COLO668 (cell line): ENCODE data around the gene KLHL35.
"Not testable (repeated sequence)": the region's sequence is repeated elsewhere in the genome, so short reads cannot be mapped to it uniquely, and the experiment has no call there.

Experiments
- DNase-seq: peaks from one replicate; lab custom pipeline; 2025; ENCODE audit not compliant: unreplicated experiment; lab: John Stamatoyannopoulos, UW

KLHL35 gene

GRCh38 chr11:75426720-75427086 lies 6.3 kb downstream of the KLHL35 start:
- DNase-seq, result no peak

DNA sequence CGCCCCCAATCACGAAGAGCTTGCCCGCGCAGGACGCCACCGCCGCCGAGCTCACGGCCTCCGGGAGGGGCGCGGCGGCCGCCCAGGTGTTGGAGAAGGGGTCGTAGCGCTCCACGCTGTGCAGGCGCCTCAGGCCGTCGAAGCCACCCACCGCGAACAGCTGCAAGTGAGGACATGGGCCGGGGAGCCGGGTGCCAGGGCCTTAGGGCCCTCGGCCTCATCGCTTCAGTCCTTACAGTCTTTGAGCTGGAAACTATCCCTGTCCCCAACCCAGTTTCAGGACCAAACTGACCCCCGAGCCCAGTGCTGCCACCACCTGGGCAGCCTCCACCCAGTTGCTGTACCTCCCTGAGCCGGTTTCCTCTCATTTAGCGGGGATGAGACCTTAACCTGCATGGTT lies 7.6 kb downstream of the KLHL35 start:
- DNase-seq, result no peak

- DNase-seq, result no peak
Observed at GRCh38 chr11:75424396-75424795, 8.6 kb downstream of the KLHL35 start.

DNA sequence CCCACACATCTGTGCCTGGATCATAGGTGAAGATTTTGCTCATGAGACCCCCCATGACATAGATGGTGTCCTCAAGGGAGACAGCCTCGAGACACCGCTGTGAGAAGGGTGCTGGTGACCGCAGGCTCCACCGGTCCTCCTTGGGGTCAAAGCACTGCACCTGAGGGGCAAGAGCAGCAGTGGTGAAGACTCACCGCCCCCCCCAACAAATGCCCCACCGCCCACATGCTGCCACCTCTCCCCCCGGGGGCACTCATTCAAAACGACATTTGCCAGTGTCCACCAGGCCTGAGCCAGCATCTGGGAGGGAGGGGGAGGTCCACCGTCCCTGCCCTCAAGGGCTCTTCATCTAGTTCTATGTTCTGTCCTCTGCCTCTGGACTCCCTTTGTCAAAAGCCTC lies 9.3 kb downstream of the KLHL35 start:
- no peak for DNase-seq

- DNase-seq, result peak; percentile 54
Observed at GRCh38 chr11:75422248-75423231, 10.5 kb downstream of the KLHL35 start.

- no peak for DNase-seq
Observed at GRCh38 chr11:75421902-75422247, 11.1 kb downstream of the KLHL35 start.

- DNase-seq, result no peak
Observed at GRCh38 chr11:75421035-75421602, 11.9 kb downstream of the KLHL35 start.

DNA sequence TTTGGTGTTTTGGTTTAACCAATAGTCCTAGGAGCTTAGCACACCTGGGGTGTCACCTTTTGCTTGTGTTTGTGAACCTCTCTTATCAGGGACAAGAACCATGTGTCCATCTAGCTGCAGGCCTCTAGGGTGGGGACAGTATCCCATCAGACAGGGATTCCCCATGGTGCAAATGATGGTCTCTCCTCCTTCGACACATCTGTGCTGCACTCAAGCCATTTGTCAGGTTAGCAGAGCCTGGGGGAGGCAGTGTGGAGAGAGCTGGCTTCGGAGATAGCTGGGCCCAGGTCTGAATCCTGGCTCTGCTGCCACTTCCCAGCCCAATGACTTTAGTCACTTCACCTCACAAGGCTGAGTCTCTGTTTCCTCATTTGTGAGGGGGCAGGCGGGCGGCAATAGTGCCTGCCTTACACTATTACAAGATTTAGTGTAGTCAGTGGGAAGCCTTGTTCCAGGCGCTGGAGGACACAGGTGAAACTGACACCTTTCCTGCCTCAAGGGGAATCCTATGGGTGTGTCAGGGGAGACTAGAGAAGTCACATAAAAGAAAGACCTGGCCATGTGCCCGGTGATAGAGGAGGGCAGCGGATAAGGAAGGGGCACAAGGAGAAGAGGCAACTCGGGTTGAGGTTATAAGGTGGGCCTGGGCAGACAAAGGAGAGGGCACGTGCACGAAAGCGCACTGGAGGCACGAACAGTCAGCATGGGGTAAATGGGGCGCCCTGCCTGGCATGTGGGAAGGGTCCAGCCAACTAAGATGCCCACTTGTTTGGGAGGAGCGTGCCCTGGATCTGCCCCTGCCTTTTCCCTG lies 12.6 kb downstream of the KLHL35 start:
- DNase-seq, result no peak

DNA sequence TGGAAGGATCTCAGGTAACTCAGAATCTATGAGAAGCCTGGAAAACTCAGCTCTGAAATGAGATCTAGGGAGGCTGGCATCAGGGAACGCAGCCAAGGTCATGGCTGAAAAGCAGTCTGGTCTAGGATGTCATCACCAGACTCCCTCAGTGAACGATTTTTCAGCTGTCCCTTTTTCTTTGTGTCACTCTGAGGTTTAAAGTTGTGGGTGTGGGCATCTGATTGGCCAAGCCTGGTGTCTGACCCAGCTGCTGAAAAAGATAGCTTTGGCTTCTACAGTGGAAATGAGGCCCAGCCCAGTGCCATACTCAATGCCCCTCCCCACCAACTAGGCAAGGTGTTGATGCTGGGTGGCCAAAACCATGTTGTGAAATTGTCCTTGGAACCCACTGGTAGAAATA lies 19.1 kb downstream of the KLHL35 start:
- DNase-seq, result no peak

- not testable (repeated sequence) for DNase-seq
Observed at GRCh38 chr11:75413146-75413545, 19.9 kb downstream of the KLHL35 start.

DNA sequence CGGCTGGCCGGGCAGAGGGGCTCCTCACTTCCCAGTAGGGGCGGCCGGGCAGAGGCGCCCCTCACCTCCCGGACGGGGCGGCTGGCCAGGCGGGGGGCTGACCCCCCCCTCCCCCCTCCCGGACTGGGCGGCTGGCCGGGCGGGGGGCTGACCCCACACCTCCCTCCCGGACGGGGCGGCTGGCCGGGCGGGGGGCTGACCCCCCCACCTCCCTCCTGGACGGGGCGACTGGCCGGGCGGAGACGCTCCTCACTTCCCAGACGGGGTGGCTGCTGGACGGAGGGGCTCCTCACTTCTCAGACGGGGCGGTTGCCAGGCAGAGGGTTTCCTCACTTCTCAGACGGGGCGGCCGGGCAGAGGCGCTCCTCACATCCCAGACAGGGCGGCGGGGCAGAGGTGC lies 23.0 kb downstream of the KLHL35 start:
- not testable (repeated sequence) for DNase-seq

- no peak for DNase-seq
Observed at GRCh38 chr11:75408957-75409219, 24.1 kb downstream of the KLHL35 start.

GRCh38 chr11:75406338-75406777 lies 26.6 kb downstream of the KLHL35 start:
- no peak for DNase-seq

GRCh38 chr11:75403983-75404658 lies 28.9 kb downstream of the KLHL35 start:
- DNase-seq, result no peak

DNA sequence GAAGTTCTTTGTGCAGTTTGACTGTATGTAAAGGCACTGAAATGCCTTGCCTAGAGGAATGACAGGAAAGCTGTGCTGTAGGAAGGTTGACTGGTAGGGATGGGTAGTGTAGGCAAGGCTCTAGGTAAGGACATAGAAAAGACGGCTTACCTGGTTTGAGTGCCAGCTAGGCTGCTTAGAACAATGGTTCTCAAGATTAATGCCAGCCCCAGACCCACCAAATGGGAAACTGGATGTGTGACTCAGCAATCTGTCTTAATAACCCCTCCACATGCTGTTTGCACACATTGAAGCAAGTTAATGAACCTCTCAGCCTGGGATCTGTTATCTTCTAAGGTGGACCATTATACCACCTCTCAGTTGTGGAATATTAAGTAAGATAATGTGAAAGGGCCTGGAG lies 30.0 kb downstream of the KLHL35 start:
- no peak for DNase-seq

DNA sequence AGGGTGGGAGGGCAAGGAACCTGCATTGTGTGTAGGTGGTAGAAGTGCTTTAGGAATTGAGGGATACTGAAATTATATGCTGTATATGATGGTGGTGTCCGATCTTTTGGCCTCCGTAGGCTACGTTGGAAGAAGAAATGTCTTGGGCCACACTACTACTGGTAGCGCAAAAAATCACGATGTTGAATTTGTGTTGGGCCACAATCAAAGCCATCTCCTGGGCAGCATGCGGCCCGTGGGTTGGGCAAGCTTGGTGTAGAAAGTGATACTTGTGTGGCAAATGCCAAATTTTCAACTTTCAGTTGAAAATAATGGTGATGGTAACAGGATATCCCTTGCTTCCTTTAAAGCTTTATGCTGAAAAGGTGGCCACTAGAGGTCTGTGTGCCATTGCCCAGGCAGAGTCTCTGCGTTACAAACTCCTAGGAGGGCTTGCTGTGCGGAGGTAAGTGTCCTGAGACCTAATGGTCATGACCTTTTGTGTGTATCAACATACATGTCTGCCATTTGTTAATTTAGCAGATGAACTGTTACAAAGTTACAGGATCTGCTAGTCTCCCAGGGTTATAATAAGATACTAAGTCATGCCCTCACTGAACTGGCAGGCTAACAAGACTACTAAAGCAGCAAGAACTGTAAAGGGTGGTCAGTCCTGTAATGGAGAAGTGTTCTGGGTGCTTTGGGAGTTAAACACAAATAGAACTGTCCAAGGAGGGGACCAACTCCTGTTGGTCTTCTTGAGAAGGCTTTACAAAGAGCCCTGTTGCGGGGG lies 30.8 kb downstream of the KLHL35 start:
- DNase-seq, result no peak

GRCh38 chr11:75400146-75400865 lies 32.7 kb downstream of the KLHL35 start:
- DNase-seq, result no peak

DNA sequence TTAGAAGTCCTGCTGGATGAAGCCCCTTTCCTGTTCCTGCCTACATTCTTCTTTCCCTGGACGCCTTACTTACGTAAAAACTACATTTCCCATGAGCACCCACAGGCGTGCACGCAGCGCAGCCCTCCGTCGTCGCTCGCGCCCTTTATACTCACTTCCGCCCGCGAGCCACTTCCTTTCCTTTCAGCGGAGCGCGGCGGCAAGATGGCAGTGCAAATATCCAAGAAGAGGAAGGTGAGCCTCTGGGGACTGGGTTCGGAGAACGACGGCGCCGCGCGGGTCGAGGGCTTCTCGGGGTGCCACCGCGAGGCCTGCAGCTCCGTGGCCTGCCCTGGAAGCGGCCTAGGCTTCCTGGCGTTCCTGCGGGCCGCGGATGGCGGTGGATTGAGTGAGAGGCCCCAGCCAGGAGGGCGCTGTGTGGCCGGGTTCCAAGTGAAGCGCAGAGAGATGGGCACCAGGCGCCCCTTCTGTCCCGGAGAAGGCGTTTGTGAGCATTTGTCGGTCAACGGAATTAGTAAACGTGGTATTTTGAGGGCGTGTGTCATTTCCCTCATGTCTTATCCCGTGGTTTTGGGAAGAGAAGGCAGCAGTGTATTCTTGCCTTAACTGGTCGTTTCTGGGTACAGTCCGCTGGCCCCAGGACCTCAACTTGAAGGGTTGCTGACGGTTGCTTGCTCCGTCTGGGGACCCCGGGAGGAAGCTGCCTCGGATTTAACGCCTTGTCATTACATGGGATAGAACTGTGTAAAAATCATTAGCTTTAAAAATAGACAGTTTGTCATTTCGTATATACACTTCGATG lies 33.5 kb downstream of the KLHL35 start, which contains the start of gene RPS3:
TSS of gene RPS3 (plus strand) at position 175 of the 802 bp plus-strand sequence. CDS start at position 205, 30 bp downstream.
- DNase-seq, result peak; percentile 90

DNA sequence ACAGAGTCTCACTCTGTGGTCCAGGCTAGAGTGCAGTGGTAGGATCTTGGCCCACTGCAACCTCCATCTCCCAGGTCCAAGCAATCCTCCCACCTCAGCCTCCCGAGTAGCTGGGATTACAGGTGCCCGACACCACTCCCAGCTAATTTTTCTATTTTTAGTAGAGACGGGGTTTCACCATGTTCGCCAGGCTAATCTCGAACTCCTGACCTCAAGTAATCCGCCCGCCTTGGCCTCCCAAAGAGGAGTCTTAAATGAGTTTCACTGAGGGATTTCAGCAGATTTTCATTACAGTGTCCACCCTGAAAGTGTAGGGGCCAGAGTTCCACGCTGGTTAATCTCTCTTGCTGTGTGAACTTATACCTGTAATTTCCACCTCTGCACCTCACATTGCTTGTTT lies 34.1 kb downstream of the KLHL35 start:
- no peak for DNase-seq
